ENCODE data around the gene FBXL22. TPM values are rescaled to one million over a fixed set of nuclear protein-coding genes. Genes with fewer than 3 reads are reported as not detected.
"Not testable (repeated sequence)": the region's sequence is repeated elsewhere in the genome, so short reads cannot be mapped to it uniquely, and the experiment has no call there.

The FBXL22 gene
- total and polyA plus RNA-seq, 2 experiments from 2014 or later, result 0.60 to 1.3 TPM

GRCh38 chr15:63612300-63612699 is 15.1 kb downstream of the FBXL22 start:
- no peaks in the 10 kb centered on the region for H3K9me3 ChIP-seq (ENCODE audit: low read depth)
- DNase-seq (ENCODE audit: low spot score), result no peak
- H2AFZ ChIP-seq, result no peak overlapping the region
- H3K27me3 ChIP-seq, result no peaks in the 10 kb centered on the region
- H3K27ac ChIP-seq, result no peak overlapping the region
- no peak for TF ChIP-seq EZH2phosphoT487 (IDR thresholded peaks at IDR 0.05; ENCODE audit: low read depth, severe bottlenecking, unreplicated experiment)
- H3K4me3 ChIP-seq, result no peak overlapping the region
- H3K9me2 ChIP-seq (replicated peaks; ENCODE audit: insufficient read depth), result no peaks in the 10 kb centered on the region
- no peak overlapping the region for H3K4me2 ChIP-seq
- no peaks in the 10 kb centered on the region for H3K36me3 ChIP-seq (replicated peaks; ENCODE audit: insufficient read depth, low read depth)
- peaks cover 4% of the 10 kb centered on the region for H4K20me1 ChIP-seq (ENCODE audit: insufficient read depth, poor library complexity, severe bottlenecking)
- WGBS (ENCODE audit: low lambda C conversion rate, missing lambda C conversion rate), result 96% methylated on average over 15 of the region's 15 CpGs
- no peaks in the 10 kb centered on the region for H3K79me2 ChIP-seq
- H3K4me1 ChIP-seq (ENCODE audit: insufficient read depth), result peaks cover 21% of the 10 kb centered on the region

GRCh38 chr15:63615935-63616334 is 18.7 kb downstream of the FBXL22 start:
- no peaks in the 10 kb centered on the region for H3K36me3 ChIP-seq (replicated peaks; ENCODE audit: insufficient read depth, low read depth)
- peaks cover 9% of the 10 kb centered on the region for H3K4me1 ChIP-seq (ENCODE audit: insufficient read depth)
- no peaks in the 10 kb centered on the region for H3K9me3 ChIP-seq (ENCODE audit: low read depth)
- H3K4me3 ChIP-seq, result no peak overlapping the region
- no peaks in the 10 kb centered on the region for H3K79me2 ChIP-seq
- H3K27me3 ChIP-seq, result no peaks in the 10 kb centered on the region
- TF ChIP-seq EZH2phosphoT487 (IDR thresholded peaks at IDR 0.05; ENCODE audit: low read depth, severe bottlenecking, unreplicated experiment) (no peak), CTCF (IDR thresholded peaks at IDR 0.05; ENCODE audit: poor library complexity) (no peak), EZH2 (IDR thresholded peaks at IDR 0.05; ENCODE audit: borderline replicate concordance) (no peak)
- H2AFZ ChIP-seq, result no peak overlapping the region
- no peak for DNase-seq (ENCODE audit: low spot score)
- H3K9me2 ChIP-seq (replicated peaks; ENCODE audit: insufficient read depth), result no peaks in the 10 kb centered on the region
- WGBS (ENCODE audit: low lambda C conversion rate, missing lambda C conversion rate), result 72% methylated on average over 3 of the region's 3 CpGs
- no peak overlapping the region for H3K4me2 ChIP-seq
- no peak overlapping the region for H3K27ac ChIP-seq
- H4K20me1 ChIP-seq (ENCODE audit: insufficient read depth, poor library complexity, severe bottlenecking), result peaks cover 3% of the 10 kb centered on the region

DNA sequence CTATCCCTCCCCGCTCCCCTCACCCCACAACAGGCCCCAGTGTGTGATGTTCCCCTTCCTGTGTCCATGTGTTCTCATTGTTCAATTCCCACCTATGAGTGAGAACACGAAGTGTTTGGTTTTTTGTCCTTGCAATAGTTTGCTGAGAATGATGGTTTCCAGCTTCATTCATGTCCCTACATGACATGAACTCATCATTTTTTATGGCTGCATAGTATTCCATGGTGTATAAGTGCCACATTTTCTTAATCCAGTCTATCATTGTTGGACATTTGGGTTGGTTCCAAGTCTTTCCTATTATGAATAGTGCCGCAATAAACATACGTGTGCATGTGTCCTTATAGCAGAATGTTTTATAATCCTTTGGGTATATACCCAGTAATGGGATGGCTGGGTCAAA is 20.0 kb downstream of the FBXL22 start:
- not testable (repeated sequence) for H3K27me3 ChIP-seq; H2AFZ ChIP-seq; DNase-seq (ENCODE audit: low spot score); H3K9me2 ChIP-seq (replicated peaks; ENCODE audit: insufficient read depth); H3K4me3 ChIP-seq; H3K9me3 ChIP-seq (ENCODE audit: low read depth); H3K79me2 ChIP-seq; H3K4me1 ChIP-seq (ENCODE audit: insufficient read depth); H3K4me2 ChIP-seq; H3K27ac ChIP-seq; H4K20me1 ChIP-seq (ENCODE audit: insufficient read depth, poor library complexity, severe bottlenecking); H3K36me3 ChIP-seq (replicated peaks; ENCODE audit: insufficient read depth, low read depth)
- whole genome bisulfite sequencing (ENCODE audit: low lambda C conversion rate, missing lambda C conversion rate), result 100% methylated on average over 4 of the region's 4 CpGs

DNA sequence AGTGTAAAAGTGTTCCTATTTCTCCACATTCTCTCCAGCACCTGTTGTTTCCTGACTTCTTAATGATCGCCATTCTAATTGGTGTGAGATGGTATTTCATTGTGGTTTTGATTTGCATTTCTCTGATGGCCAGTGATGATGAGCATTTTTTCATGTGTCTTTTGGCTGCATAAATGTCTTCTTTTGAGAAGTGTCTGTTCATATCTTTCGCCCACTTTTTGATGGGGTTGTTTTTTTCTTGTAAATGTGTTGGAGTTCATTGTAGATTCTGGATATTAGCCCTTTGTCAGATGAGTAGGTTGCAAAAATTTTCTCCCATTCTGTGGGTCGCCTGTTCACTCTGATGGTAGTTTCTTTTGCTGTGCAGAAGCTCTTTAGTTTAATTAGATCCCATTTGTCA is 20.4 kb downstream of the FBXL22 start:
- H3K27ac ChIP-seq; H2AFZ ChIP-seq; DNase-seq (ENCODE audit: low spot score); H3K27me3 ChIP-seq; H3K36me3 ChIP-seq (replicated peaks; ENCODE audit: insufficient read depth, low read depth); H4K20me1 ChIP-seq (ENCODE audit: insufficient read depth, poor library complexity, severe bottlenecking); H3K4me1 ChIP-seq (ENCODE audit: insufficient read depth); H3K9me3 ChIP-seq (ENCODE audit: low read depth); H3K79me2 ChIP-seq; H3K9me2 ChIP-seq (replicated peaks; ENCODE audit: insufficient read depth); H3K4me2 ChIP-seq; H3K4me3 ChIP-seq: not testable (repeated sequence)
- 77% methylated on average over 3 of the region's 3 CpGs for WGBS (ENCODE audit: low lambda C conversion rate, missing lambda C conversion rate)

- not testable (repeated sequence) for H3K9me3 ChIP-seq (ENCODE audit: low read depth); H3K9me2 ChIP-seq (replicated peaks; ENCODE audit: insufficient read depth); H3K4me2 ChIP-seq; H3K79me2 ChIP-seq; H3K27me3 ChIP-seq; H4K20me1 ChIP-seq (ENCODE audit: insufficient read depth, poor library complexity, severe bottlenecking); H2AFZ ChIP-seq; H3K4me3 ChIP-seq; DNase-seq (ENCODE audit: low spot score); H3K36me3 ChIP-seq (replicated peaks; ENCODE audit: insufficient read depth, low read depth); H3K4me1 ChIP-seq (ENCODE audit: insufficient read depth); H3K27ac ChIP-seq
- WGBS (ENCODE audit: low lambda C conversion rate, missing lambda C conversion rate), result 60% methylated on average over 1 of the region's 2 CpGs
Measured at GRCh38 chr15:63620760-63621159, 23.6 kb downstream of the FBXL22 start.
